ENCODE data around the gene GIMAP8.
"Not testable (repeated sequence)": the region's sequence is repeated elsewhere in the genome, so short reads cannot be mapped to it uniquely, and the experiment has no call there.

Gene GIMAP8

GRCh38 chr7:150516956-150517745, 66.7 kb downstream of the GIMAP8 start:
- DNase-seq: no peak

GRCh38 chr7:150519310-150519709, 68.9 kb downstream of the GIMAP8 start:
- DNase-seq: no peak

GRCh38 chr7:150520145-150520544, 69.7 kb downstream of the GIMAP8 start:
- peak in 1 of 2 donors; percentile 47 for DNase-seq

GRCh38 chr7:150522931-150523330, 72.5 kb downstream of the GIMAP8 start:
- not testable (repeated sequence) for DNase-seq

- DNase-seq: no peak
Measured at GRCh38 chr7:150524018-150524417, 73.6 kb downstream of the GIMAP8 start.

Measured in stimulated activated CD4-positive, alpha-beta T cell treated with anti-CD3 and anti-CD28 coated beads, Interleukin-2, amount 100 ng/mL, for 24 hours (primary cell).